ENCODE measurements around the gene UBR4. TPM values are rescaled to one million over a fixed set of nuclear protein-coding genes. Genes with fewer than 3 reads are reported as not detected.
"Not testable (repeated sequence)": the region's sequence is repeated elsewhere in the genome, so short reads cannot be mapped to it uniquely, and the experiment has no call there.

Gene UBR4
- total and polyA plus RNA-seq, 12 donors = 82.3 to 278 (median 119) TPM

DNA sequence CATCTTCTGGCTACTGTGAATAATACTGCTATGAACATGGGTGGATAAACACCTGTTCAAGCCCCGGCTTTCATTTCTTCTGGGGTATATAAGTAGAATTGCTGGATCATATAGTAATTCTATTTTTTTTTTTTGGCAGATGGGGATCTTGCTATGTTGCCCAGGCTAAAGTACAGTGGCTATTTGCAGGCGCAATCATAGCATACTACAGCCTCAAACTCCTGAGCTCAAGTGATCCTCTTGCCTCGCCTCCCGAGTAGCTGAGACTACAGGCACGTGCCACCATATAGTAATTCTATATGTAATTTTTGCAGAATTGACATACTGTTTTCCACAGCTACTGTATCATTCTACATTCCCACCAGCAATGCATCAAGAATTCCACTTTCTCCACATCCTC lies 27.8 kb downstream of the UBR4 start:
- H3K27ac ChIP-seq = no peak overlapping the region
- DNase-seq = no peak
- H3K36me3 ChIP-seq (replicated peaks in 1 of 2) = peaks cover 0 to 76% of the 10 kb centered on the region in 2 donors
- 96 to 99% (median 97%) methylated on average over 5 of the region's 5 CpGs for WGBS, 4 donors
- TF ChIP-seq, protein P1, sequence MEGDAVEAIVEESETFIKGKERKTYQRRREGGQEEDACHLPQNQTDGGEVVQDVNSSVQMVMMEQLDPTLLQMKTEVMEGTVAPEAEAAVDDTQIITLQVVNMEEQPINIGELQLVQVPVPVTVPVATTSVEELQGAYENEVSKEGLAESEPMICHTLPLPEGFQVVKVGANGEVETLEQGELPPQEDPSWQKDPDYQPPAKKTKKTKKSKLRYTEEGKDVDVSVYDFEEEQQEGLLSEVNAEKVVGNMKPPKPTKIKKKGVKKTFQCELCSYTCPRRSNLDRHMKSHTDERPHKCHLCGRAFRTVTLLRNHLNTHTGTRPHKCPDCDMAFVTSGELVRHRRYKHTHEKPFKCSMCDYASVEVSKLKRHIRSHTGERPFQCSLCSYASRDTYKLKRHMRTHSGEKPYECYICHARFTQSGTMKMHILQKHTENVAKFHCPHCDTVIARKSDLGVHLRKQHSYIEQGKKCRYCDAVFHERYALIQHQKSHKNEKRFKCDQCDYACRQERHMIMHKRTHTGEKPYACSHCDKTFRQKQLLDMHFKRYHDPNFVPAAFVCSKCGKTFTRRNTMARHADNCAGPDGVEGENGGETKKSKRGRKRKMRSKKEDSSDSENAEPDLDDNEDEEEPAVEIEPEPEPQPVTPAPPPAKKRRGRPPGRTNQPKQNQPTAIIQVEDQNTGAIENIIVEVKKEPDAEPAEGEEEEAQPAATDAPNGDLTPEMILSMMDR (IDR thresholded peaks at IDR 0.05) = no peak
- no peak for TF ChIP-seq POLR2A (IDR thresholded peaks at IDR 0.05)
- no peaks in the 10 kb centered on the region for H3K27me3 ChIP-seq
- no peak overlapping the region for H3K4me3 ChIP-seq
- intact Hi-C loops (cut with DNase I) = loop anchor here in 1 of 2 donors (5.0 kb wide), 1 partner anchor 55 kb away; no protein-coding TSS in a partner anchor
- H3K9me3 ChIP-seq (replicated peaks in 1 of 3) = no peaks in the 10 kb centered on the region
- no peaks in the 10 kb centered on the region for H3K4me1 ChIP-seq (replicated peaks in 1 of 2)

DNA sequence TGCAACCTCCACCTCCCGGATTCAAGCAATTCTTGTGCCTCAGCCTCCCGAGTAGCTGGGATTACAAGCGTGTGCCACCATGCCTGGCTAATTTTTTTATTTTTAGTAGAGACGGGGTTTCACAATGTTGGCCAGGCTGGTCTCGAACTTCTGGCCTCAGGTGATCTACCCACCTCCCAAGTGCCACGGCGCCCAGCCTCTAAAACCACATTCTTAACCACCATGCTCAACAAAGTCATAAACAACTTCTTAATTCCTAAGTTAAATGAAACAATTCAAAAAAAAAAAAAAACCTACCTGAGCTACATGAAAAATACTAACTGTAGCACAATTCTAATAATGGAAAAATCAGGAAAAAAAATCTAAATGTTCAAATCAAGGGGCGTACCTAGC lies 29.8 kb downstream of the UBR4 start:
- not testable (repeated sequence) for H3K27me3 ChIP-seq; H3K4me1 ChIP-seq (replicated peaks in 1 of 2); DNase-seq; H3K27ac ChIP-seq; H3K9me3 ChIP-seq (replicated peaks in 1 of 3); H3K4me3 ChIP-seq
- H3K36me3 ChIP-seq (replicated peaks in 1 of 2) = peaks cover 0 to 76% of the 10 kb centered on the region in 2 donors
- WGBS, 4 donors = 86 to 90% (median 88%) methylated on average over 8 of the region's 8 CpGs
- intact Hi-C loops (cut with DNase I) = loop anchor here in 1 of 2 donors (5.0 kb wide), 1 partner anchor 57 kb away; no protein-coding TSS in a partner anchor

DNA sequence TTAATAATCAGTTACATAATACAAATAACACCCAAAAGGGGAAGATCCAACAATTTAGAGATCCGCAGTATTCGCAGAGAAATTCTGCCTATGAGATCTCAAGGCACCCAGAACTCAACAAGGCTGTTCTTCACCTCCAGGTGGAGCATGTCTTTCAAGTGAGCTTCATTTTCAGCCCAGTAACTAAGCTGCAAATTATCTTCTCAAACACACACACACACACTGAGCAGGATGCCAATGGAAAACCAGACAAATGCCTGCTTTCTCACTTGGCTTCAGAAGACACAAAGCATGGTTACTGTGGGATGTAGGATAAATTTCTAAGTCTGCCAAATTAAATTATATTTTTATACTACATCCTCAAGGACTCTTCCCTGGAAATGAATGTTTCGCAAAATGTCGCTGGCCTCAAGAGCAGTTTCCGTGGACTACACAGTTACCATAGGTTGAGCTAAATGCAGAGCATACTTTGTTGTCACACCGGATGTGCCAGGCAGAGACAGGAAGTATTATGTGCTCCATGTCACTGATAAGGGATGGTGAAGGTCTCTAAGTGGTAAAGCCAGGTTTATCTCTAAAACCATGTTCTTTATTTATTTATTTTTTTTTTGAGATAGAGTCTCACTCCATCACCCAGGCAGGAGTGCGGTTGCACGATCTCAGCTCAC lies 30.3 kb downstream of the UBR4 start:
- intact Hi-C loops (cut with DNase I) = loop anchor here (5.0 to 10.0 kb wide), 2 partner anchors 55 to 58 kb away; no protein-coding TSS in a partner anchor

DNA sequence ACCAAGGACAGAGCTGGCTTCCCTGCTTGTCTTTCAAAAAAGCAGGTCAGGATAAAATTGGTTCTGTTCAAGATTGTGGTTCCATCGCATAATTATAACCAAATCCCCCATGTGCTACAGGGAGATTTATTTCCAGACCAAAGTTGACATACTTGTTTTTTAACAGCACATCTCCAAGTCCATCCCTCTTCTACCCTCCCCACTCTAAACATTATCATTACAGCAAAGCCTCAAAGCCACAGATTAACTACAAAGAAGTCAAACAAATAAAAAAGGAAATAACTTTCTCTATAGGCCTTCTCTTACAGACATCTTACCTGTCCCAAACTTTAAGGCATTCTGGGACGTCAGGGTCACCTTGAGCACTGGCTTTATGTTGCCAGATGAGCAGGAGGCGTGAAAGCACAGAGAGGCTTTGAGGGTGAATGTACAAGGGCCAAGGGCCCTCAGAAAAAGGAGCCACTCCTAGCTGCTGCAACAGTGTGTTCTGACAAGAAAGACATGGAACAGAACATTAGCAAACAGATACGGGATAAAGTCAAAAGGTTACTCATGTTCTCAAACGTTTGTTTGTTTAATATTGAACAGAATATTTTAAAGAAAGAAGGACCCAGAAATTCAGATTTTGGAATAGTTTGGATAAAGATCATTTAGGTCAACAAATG lies 31.2 kb downstream of the UBR4 start:
- Histone ChIP-seq H3K9me3 (replicated peaks in 1 of 3) (no peaks in the 10 kb centered on the region), H3K4me3 (no peak overlapping the region), H3K36me3 (replicated peaks in 1 of 2) (peaks cover 0 to 76% of the 10 kb centered on the region in 2 donors), H3K4me1 (replicated peaks in 1 of 2) (no peaks in the 10 kb centered on the region), H3K27ac (no peak overlapping the region), H3K27me3 (no peaks in the 10 kb centered on the region)
- DNase-seq = no peak
- WGBS, 4 donors = 64 to 69% (median 69%) methylated on average over 5 of the region's 5 CpGs
- no peak for TF ChIP-seq POLR2A (IDR thresholded peaks at IDR 0.05)
- TF ChIP-seq, protein P1 (IDR thresholded peaks at IDR 0.05) = no peak
- intact Hi-C loops (cut with DNase I) = loop anchor here in 1 of 2 donors (10.0 kb wide), 1 partner anchor 56 kb away; no protein-coding TSS in a partner anchor

More for the DNA sequence above, 30.3 kb downstream of the UBR4 start:
- no peak for TF ChIP-seq POLR2A (IDR thresholded peaks at IDR 0.05)
- TF ChIP-seq, protein P1 (IDR thresholded peaks at IDR 0.05) = peak in 5 of 6 experiments; percentile 25 to 48 (median 35)
- H3K27me3 ChIP-seq = no peaks in the 10 kb centered on the region
- DNase-seq = peak in 2 of 7 donors; percentile 32 to 33
- H3K27ac ChIP-seq = no peak overlapping the region
- H3K4me1 ChIP-seq (replicated peaks in 1 of 2) = no peaks in the 10 kb centered on the region
- H3K4me3 ChIP-seq = no peak overlapping the region
- peaks cover 0 to 76% of the 10 kb centered on the region in 2 donors for H3K36me3 ChIP-seq (replicated peaks in 1 of 2)
- no peaks in the 10 kb centered on the region for H3K9me3 ChIP-seq (replicated peaks in 1 of 3)
- WGBS, 4 donors = 71 to 77% (median 76%) methylated on average over 8 of the region's 8 CpGs
